Left renal cortex interstitium (tissue), 4 donors: ENCODE data around the gene SSH3. TPM values are rescaled to one million over a fixed set of nuclear protein-coding genes. Genes with fewer than 3 reads are reported as not detected.
"Not testable (repeated sequence)": the region's sequence is repeated elsewhere in the genome, so short reads cannot be mapped to it uniquely, and the experiment has no call there.

Source experiments
- DNase-seq, 4 donors: peaks; one replicate each; pipeline ENCODE4 v3.0.0-alpha.2; 2013; ENCODE audit warnings: low read depth in 4 of 4, low spot score in 2 of 4, missing footprints in 1 of 4
- polyA plus RNA-seq, 4 donors: library from polyadenylated mRNA; unstranded; fragments of 120-200 nt; gene quantifications; one replicate each; pipeline ENCODE4 v1.2.1, GENCODE V29; 2013; ENCODE audit not compliant: insufficient read length in 4 of 4

The SSH3 gene
- polyA plus RNA-seq, 4 donors: 17.4 to 37.5 (median 28.5) TPM

DNA sequence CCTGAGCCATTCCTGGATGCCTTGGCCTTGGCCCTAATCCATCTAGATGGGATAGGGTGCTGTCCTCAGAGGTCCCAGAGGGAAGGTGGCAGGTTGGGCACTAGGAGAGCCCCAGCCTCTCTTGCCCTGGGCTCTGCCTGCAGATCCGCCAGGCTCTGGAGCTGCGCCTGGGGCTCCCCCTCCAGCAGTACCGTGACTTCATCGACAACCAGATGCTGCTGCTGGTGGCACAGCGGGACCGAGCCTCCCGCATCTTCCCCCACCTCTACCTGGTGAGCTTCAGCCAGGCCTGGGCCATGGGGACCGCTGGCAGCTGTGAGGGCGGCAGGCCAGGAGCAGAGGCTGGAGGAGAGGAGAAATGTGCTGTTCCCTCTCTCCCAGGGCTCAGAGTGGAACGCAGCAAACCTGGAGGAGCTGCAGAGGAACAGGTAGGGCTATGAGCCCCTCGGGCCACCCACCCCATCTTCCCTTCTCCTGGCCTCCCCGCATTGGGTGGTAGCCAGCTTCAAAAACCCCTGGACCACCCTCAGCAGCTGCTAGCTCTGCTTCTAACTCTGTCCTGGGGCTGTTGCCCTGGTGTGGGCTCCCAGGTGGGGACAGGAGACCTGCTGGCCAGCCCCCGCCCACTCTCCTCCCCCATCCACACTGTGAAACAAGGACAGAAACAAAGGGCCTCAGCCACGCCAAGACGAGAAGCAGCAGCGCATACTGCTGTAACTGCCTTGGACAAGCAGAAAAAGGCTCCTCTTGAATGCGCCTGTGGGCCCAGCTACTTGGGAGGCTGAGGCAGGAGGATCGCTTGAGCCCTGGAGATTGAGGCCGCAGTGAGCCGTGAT is 4.9 kb downstream of the SSH3 start:
- DNase-seq: no peak

GRCh38 chr11:67309166-67309565 is 5.8 kb downstream of the SSH3 start:
- no peak for DNase-seq

GRCh38 chr11:67309661-67310061 is 6.3 kb downstream of the SSH3 start:
- DNase-seq: no peak

DNA sequence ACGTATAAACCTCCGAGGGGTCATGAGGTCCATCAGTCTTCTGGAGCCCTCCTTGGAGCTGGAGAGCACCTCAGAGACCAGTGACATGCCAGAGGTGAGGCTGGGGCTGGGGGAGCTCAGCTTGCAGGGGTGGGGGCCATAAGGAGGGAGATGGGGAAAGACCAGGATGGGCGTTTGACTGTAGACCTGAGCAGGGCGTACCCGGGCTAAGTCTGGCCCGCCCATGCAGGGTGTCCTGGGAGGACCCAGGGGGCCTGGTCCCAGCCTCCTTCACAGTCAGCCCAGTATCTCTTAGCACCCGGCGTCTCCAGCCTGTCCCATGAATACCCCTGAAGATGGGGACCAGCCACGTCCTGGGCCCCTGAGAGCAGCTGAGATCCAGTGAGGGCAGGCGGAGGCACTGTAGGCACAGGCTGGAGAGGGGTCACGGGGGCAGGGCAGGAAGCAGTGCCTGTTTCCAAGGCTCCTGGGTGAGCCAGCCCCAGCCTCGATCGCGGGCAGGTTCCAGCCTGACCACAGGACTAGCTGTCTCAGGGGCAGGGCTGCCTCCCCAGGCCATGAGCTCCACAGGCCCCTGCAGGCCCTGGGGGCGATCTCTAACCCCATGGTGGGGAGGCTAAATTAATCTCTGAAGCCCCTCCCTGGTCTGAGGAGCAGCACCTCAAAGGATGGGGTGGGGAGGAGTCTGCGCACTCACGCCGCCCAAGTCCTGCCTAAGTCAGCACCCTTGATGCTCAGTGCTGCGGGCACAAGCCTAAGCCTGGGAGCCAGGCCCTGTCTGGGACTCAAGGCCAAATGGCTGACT is 7.1 kb downstream of the SSH3 start:
- no peak for DNase-seq

DNA sequence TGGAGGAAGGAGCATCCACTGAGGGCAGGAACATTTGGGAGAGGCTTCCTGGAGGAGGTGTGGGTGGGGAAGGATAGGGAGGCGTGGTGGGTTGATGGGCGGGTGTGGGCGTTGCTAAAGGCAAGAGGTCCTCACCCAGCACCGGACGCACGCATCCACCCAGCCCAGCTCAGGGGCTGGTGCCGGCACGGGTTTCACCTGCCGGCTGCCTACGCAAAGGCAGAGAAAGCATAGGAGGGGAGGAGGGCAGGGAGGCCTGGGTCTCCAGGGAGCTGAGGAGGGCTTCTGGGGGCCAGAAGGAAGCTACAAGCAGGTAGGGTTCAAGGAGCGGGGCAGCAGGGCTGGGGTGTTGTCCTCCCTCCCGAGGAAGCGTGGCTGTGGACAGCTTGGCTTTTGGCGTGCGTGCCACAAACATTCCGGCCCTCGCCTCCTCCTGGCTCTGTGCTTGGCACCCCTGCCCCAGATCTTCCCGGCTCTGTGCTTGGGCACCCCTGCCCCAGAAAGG is 7.8 kb downstream of the SSH3 start:
- no peak for DNase-seq

DNA sequence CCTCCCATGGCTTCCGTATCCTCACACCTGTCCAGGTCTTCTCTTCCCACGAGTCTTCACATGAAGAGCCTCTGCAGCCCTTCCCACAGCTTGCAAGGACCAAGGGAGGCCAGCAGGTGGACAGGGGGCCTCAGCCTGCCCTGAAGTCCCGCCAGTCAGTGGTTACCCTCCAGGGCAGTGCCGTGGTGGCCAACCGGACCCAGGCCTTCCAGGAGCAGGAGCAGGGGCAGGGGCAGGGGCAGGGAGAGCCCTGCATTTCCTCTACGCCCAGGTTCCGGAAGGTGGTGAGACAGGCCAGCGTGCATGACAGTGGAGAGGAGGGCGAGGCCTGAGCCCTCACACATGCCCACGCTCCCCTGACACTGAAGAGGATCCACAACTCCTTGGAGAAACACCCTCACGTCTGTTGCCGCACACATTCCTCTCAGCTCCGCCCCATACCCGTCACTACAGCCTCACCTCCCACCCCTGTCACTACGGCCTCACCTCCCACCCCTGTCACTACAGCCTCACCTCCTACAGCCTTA is 8.3 kb downstream of the SSH3 start:
- DNase-seq: no peak

GRCh38 chr11:67312187-67313021 is 9.1 kb downstream of the SSH3 start:
- no peak for DNase-seq

DNA sequence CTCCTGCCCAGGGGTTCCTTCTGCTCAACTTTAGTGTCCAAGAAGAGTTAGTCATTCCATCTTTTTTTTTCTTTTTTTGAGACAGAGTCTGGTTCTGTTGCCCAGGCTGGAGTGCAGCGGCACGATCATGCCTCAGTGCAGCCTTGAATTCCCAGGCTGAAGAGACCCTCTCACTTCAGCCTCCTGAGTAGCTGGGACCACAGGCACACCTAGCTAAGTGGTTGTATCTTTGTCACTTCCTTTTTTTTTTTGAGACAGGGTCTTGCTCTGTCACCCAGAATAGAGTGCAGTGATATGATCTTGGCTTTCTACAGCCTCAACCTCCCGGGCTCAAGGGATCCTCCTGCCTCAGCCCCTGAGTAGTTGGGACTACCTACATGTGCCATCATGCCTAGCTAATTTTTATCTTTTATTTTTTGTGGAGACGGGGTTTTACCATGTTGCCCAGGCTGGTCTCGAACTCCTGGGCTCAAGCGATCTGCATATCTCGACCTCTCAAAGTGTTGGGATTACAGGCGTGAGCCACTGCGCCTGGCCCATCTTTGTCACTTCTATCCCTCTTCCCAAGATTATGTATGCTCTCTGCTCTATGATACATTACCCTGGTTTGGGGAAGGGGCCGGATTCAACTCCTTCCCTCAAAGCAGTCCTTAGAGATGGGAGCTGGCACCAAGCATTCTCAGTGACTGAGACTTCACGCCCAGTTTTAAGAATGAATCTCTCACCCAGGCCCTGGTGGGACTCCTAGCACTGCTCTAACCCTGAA is 10.0 kb downstream of the SSH3 start:
- no peak for DNase-seq

DNA sequence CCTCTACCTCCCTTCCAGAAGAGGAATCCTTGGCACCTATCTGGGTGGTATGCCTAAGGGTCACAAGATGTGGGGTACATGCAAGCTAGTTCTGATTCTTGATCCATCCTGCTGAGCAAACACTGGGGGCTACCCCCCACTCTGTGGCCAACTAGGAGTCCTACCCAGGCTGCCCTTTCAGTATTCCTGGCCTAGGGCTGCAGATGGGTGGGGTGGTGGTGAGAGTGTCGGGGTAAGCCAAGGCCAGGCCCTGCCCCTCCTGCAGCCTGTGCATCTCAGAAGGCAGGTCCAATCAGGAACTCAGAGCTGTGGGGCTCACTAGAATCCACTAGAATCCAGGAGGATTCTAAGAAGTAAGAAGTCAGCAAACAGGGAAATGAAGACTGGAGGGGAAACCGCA is 10.9 kb downstream of the SSH3 start:
- DNase-seq: no peak

GRCh38 chr11:67315325-67315909 is 12.1 kb downstream of the SSH3 start:
- no peak for DNase-seq

DNA sequence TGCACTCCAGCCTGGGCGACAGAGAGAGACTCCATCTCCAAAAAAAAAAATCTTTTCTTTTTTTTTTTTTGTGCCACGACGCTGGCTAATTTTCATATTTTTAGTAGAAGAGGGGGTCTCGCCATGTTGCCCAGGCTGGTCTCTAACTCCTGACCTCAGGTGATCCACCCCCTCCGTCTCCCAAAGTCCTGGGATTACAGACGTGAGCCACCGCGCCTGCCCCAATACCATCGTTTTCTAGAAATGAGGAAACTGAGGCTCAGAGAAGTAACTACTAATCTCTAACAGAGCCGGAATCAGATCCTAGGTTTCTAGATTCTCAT is 13.5 kb downstream of the SSH3 start:
- no peak for DNase-seq

DNA sequence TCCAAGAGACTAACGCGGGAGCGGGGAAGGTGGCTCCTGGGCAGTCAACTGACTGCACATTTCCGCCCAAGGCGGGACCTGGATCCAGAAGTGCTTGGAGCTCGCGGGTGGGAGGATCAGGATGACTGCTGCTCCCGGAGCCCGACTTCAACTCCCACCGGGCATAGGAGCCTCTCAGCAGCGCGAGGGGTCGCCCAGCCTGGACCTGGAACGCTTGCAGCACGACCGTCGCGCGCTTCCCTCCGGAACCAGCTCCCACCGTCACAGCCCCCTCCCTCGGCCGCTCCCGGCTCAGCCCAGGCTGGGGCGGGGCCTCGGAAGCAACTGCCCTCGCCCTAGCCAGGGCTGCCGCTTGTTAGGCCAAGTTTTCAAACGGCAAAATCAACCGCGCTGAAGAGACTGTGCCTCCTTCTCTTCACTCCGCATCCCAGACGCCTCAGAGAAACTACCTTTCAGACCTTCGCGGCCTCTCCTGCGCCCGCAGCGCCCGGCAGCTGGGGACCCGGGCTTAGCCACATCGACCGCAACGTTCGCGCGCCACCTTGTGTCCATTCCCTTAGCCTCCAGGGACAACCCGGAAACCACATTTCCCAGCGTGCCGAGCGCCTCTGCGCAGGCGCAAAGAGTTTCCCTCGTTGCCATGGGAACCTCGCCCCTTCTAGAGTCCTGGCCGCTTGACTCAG is 14.0 kb downstream of the SSH3 start:
- DNase-seq: peak; percentile 96 to 98 (median 98)

GRCh38 chr11:67317888-67318555 is 14.7 kb downstream of the SSH3 start:
- DNase-seq: no peak

DNA sequence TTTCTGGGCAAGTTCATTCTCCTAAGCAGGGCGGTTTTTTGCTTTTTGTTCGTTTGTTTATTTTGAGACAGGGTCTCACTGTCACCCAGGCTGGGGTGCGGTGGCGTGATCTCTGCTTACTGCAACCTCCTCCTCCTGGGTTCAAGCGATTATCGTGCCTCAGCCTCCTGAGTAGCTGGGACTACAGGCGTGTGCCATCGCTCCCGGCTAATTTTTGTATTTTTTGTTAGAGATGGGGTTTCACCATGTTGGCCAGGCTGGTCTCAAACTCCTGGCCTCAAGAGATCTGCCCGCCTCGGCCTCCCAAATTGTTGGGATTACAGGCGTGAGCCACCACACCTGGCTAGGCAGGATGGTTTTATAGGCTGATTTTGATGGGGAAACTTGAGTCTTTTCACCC is 15.5 kb downstream of the SSH3 start:
- DNase-seq: not testable (repeated sequence)

GRCh38 chr11:67320011-67320410 is 16.7 kb downstream of the SSH3 start:
- no peak for DNase-seq

- no peak for DNase-seq
These were observed 17.4 kb downstream of the SSH3 start for GRCh38 chr11:67320691-67321090.

GRCh38 chr11:67321313-67321871 is 18.1 kb downstream of the SSH3 start:
- DNase-seq: no peak

GRCh38 chr11:67322049-67322448 is 18.7 kb downstream of the SSH3 start:
- no peak for DNase-seq
